Jurkat, Clone E6-1 (cell line): Measurements from ENCODE around the gene TMPRSS11B. TPM values are rescaled to one million over a fixed set of nuclear protein-coding genes. Genes with fewer than 3 reads are reported as not detected.
"Not testable (repeated sequence)": the region's sequence is repeated elsewhere in the genome, so short reads cannot be mapped to it uniquely, and the experiment has no call there.

Experiments
- DNase-seq: peaks from one replicate; pipeline ENCODE4 v3.0.0-alpha.2; 2011; ENCODE audit warnings: low read depth, low spot score
- H3K4me3 ChIP-seq: 2 replicates; pipeline ENCODE4 v1.5.1; 2011; ENCODE audit warnings: mild to moderate bottlenecking, low read length, control low read depth, moderate library complexity
- polyA plus RNA-seq: library from polyadenylated mRNA; unstranded; fragments of >200 nt; gene quantifications from one replicate; pipeline ENCODE4 v1.2.1, GENCODE V29; 2012; ENCODE audit warnings: missing spikeins; ENCODE audit not compliant: insufficient read length, insufficient read depth

TMPRSS11B gene, protein sequence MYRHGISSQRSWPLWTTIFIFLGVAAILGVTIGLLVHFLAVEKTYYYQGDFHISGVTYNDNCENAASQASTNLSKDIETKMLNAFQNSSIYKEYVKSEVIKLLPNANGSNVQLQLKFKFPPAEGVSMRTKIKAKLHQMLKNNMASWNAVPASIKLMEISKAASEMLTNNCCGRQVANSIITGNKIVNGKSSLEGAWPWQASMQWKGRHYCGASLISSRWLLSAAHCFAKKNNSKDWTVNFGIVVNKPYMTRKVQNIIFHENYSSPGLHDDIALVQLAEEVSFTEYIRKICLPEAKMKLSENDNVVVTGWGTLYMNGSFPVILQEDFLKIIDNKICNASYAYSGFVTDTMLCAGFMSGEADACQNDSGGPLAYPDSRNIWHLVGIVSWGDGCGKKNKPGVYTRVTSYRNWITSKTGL
- polyA plus RNA-seq, result not detected

- no peak within 1 kb of the TSS for H3K4me3 ChIP-seq
- DNase-seq, result no peak
Measured at GRCh38 chr4:68245594-68245993, at the start of gene TMPRSS11B. Gene TMPRSS11B, minus strand, starts transcription at chr4:68245694. Its CDS starts 136 bp downstream, at chr4:68245558.

- DNase-seq, result no peak
- H3K4me3 ChIP-seq, result no peak overlapping the region
Measured at GRCh38 chr4:68291256-68291655, 45.8 kb upstream of the TMPRSS11B start.

- H3K4me3 ChIP-seq, result no peak overlapping the region
- DNase-seq, result no peak
Measured at GRCh38 chr4:68288393-68288740, 42.9 kb upstream of the TMPRSS11B start.

DNA sequence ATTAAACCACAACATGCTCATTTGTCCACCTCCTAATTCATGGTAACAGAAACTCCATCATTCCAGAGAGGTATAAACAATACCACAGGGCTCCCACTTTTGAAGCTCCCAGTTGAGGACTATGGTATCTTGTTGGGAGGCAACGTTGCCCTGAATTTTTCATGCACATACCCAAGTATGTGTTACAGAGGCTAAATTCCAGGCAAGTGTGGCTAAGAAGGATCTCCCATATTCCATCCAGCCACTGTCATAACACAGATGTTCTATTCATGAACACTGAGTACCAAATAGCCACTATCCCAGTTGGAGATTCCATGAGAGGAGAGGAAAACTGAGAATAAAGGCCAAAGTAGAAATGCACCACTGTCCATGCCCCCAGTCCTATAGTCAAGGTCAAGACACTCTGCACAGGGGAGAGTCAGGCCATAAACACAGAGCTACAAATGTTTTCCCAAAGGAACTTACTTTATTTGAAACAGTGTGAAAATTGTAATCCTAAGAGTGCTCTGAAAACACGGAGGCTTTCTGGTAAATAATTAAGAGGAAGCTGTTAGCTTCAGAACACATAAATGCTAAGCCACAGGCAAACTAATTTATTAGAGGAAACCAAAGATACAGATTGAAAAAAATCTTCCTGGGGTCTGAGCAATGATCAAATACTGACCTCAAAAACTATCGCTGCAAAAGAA is 42.4 kb upstream of the TMPRSS11B start:
- DNase-seq, result no peak
- H3K4me3 ChIP-seq, result no peak overlapping the region

DNA sequence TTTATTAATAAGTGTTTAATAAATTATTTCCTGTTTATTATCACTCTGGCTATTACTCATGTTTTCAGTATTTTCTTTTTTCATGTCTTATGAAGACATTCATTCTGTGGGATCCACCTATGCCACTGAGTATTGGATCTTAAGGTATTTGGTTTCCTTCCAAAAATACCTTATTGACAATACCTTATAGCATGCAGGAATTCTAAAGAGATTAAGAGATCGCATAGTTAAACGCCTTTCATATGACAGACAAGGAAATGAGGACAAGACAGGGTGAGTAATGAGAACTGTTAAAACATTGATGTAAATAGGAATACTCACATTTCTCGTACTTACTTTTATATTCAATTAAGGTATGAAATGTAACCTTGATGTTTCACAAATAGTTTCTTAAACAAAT is 38.2 kb upstream of the TMPRSS11B start:
- no peak for DNase-seq

GRCh38 chr4:68283095-68283494 is 37.6 kb upstream of the TMPRSS11B start:
- H3K4me3 ChIP-seq, result no peak overlapping the region
- DNase-seq, result no peak

More for the DNA sequence above, 38.2 kb upstream of the TMPRSS11B start:
- H3K4me3 ChIP-seq, result no peak overlapping the region

DNA sequence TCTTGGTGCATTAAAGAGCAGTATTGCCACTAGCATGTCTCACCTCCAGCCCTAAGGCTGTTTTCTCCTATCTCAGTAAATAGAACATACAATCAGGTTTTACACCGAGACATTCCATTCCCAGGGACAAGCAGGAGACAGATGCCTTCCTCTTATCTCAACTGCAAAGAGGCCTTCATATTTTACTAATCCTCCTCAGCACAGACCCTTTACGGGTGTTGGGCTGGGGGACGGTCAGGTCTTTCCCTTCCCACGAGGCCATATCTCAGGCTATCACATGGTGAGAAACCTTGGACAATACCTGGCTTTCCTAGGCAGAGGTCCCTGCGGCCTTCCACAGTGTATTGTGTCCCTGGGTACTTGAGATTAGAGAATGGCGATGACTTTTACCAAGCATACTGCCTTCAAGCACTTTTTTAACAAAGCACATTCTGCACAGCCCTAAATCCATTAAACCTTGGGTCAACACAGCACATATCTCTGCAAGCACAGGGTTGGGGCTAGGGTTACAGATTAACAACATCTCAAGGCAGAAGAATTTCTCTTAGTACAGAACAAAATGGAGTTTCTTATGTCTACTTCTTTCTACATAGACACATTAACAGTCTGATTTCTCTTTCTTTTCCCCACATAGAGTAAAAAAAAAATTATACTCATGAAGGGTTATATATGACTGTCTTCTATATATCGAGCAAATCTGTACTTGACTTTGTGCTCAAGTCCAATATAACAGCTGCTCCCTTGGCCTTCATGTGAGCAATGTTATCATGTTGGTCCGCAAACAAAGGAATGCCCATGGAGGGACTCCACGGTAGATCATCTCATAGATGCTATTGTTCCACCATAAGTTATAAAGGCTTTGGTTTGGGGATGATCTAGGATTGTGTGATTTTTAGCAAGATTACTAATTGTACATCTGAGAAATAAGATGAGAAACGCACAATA is 36.6 kb upstream of the TMPRSS11B start:
- DNase-seq, H3K4me3 ChIP-seq: not testable (repeated sequence)

DNA sequence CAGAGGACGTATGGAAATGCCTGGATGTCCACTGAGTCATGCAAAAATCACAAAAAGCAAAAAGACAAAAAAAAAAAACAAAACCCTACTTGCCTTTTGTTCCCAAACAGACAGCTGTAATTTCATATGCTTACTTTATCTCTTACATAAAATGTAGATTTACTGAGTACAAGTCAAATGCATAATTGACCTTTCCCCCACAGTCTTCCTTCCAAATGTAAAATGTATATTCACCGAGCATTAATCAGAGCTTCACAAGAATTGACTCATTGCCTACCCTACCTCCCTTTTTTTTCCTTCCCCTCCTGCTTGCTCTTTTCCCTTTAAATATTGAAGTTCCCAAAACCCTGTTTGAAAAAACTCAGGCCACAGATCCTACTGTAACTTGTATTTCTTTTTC is 32.5 kb upstream of the TMPRSS11B start:
- no peak overlapping the region for H3K4me3 ChIP-seq
- no peak for DNase-seq

DNA sequence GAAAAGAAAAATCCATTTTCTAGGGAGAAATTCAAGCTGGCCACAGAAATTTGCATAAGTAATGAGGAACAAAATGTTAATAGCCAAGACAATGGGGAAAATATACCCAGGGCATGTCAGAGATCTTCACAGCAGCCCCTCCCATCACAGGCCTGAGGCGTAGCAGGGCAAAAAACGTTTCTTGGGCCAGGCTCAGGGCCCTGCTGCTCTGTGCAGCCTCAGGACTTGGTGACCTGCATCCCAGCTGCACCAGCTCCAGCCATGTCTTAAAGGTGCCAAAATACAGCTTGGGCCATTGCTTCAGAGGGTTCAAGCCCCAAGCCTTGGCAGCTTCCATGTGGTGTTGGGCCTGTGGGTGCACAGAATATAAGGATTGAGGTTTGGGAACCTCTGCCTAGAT is 32.1 kb upstream of the TMPRSS11B start:
- no peak for DNase-seq
- H3K4me3 ChIP-seq, result no peak overlapping the region

DNA sequence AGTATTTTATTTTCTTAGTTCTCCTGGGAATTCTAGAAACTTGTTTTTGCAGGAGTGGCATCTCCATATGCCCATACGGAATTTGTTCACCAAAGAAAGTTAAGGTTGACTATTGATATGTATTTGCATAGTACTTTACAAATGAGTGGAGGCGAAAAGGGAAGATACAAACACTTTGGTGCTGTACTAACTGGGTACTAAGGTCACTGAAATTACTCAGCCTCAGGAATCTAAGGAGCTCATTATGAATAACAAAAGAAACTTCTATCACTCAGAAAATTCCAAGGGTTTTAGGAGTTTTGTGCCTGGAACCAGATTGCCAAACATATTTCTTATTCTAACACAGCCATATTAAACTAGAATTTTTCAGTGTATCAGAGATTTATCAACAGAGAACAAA is 27.4 kb upstream of the TMPRSS11B start:
- no peak overlapping the region for H3K4me3 ChIP-seq
- no peak for DNase-seq

- H3K4me3 ChIP-seq, result no peak overlapping the region
- DNase-seq, result no peak
Measured at GRCh38 chr4:68272380-68272779, 26.9 kb upstream of the TMPRSS11B start.

- H3K4me3 ChIP-seq, result no peak overlapping the region
- DNase-seq, result peak; percentile 41
Measured at GRCh38 chr4:68271851-68272357, 26.4 kb upstream of the TMPRSS11B start.

DNA sequence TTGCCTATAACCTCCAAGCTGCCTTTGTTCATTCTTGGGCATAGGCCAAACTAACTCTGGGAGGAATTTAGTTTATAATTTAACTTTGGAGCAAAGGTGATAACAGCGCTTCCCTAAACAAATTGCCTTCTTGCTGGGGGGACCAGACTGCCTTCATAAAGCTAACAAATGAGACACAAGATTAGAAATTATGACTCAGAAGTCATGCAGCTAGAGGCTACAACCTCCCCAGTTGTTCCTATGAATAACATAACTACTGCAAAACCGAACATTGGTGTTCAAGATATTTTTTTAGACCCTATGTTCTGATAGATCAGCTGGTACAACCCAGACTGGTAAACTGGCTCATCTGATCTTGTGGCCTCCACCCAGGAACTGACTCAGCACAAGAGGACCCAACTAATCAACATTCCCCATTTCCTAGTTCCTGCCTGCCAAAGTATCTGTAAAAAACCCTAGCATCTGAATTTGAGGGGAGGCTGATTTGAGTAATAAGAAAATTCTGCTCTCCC is 22.0 kb upstream of the TMPRSS11B start:
- no peak for DNase-seq

GRCh38 chr4:68264875-68265565 is 19.5 kb upstream of the TMPRSS11B start:
- H3K4me3 ChIP-seq, result no peak overlapping the region
- no peak for DNase-seq

More for the DNA sequence above, 22.0 kb upstream of the TMPRSS11B start:
- no peak overlapping the region for H3K4me3 ChIP-seq

GRCh38 chr4:68259191-68259590 is 13.7 kb upstream of the TMPRSS11B start:
- DNase-seq, result no peak
- H3K4me3 ChIP-seq, result no peak overlapping the region

DNA sequence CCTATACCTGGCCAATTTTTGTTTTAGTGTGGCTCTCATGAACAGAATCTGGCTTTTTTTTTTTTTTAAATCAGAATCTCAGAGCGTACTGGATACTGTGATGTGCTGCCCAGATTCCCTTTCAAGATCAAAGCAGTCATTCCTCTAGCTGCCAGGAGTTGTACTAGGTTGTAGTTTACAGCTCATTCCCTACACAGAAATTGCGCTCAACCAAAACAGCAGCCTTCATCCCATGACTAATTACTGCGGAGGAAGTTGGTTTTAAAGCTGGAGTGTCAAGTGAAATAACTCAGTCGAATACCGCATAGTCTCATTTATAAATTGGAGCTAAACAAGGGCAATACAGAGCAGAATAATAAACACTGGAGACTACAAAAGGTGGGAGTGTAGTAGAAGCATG is 12.2 kb upstream of the TMPRSS11B start:
- no peak for DNase-seq
- no peak overlapping the region for H3K4me3 ChIP-seq

GRCh38 chr4:68256284-68256683 is 10.8 kb upstream of the TMPRSS11B start:
- H3K4me3 ChIP-seq, result no peak overlapping the region
- DNase-seq, result no peak

DNA sequence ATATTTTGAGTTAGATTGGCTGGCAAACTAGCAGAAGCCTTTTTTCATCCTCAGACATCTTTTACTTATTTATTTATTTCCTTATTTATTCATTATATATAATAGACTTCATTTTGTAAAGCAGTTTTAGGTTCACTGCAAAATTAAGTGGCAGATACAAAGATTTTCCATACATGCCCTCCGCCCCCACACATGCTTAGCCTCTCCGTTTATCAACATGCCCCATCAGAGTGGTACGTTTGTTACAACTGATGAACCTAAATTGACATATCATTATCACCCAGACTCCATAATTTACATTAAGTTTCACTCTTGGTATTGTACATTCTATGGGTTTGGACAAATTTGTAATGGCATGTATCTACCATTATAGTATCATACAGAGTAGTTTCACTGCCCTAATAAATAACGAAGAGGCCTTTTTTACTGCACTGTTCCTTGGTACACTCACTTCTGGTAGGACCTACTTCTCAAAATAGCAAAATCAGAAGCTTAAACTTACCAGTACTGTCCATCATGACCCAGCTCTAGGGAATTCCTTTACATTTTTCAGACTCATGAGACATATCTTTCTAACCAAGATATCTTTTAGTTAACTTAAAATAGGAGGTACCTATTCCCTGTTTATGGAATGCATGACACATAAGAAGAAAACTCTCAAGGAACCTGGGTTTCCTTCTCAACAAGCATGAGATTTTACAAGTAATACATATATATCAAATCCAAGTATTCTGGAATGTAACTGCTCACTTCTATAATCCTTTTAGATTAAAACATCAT is 4.8 kb upstream of the TMPRSS11B start:
- no peak for DNase-seq
- H3K4me3 ChIP-seq, result no peak overlapping the region
